ENCODE results near the gene SEC11A.

Gene SEC11A

GRCh38 chr15:84666373-84666772 lies 49.6 kb downstream of the SEC11A start:
- H3K9me3 Mint-ChIP-seq, result no peaks in the 10 kb centered on the region
- no peaks in the 10 kb centered on the region for H3K4me1 Mint-ChIP-seq
- H3K36me3 Mint-ChIP-seq (ENCODE audit: low read depth), result peaks cover 59% of the 10 kb centered on the region
- peak overlapping the region; percentile 81 for H3K27ac Mint-ChIP-seq
- no peak overlapping the region for H3K4me3 Mint-ChIP-seq
- H3K27me3 Mint-ChIP-seq (ENCODE audit: low read depth, poor library complexity), result no peaks in the 10 kb centered on the region
- no peak for DNase-seq
- TF ChIP-seq CTCF (IDR thresholded peaks at IDR 0.05), result no peak

GRCh38 chr15:84661001-84661400 lies 54.9 kb downstream of the SEC11A start:
- no peak for DNase-seq
- Mint-ChIP-seq H3K9me3 (no peaks in the 10 kb centered on the region), H3K4me1 (peaks cover 30% of the 10 kb centered on the region), H3K27ac (peak overlapping the region; percentile 34), H3K27me3 (ENCODE audit: low read depth, poor library complexity) (peaks cover 19% of the 10 kb centered on the region), H3K4me3 (no peak overlapping the region), H3K36me3 (ENCODE audit: low read depth) (peaks cover 27% of the 10 kb centered on the region)
- no peak for TF ChIP-seq CTCF (IDR thresholded peaks at IDR 0.05)

- no peak for TF ChIP-seq CTCF (IDR thresholded peaks at IDR 0.05)
- H3K27me3 Mint-ChIP-seq (ENCODE audit: low read depth, poor library complexity), result peaks cover 23% of the 10 kb centered on the region
- H3K4me3 Mint-ChIP-seq, result peak overlapping the region; percentile 53
- DNase-seq, result no peak
- H3K9me3 Mint-ChIP-seq, result no peaks in the 10 kb centered on the region
- H3K4me1 Mint-ChIP-seq, result peaks cover 30% of the 10 kb centered on the region
- peak overlapping the region; percentile 34 for H3K27ac Mint-ChIP-seq
- peaks cover 18% of the 10 kb centered on the region for H3K36me3 Mint-ChIP-seq (ENCODE audit: low read depth)
These were observed 55.8 kb downstream of the SEC11A start for GRCh38 chr15:84659904-84660781.

- Mint-ChIP-seq H3K4me3 (peak overlapping the region; percentile 72), H3K36me3 (ENCODE audit: low read depth) (peaks cover 6% of the 10 kb centered on the region), H3K27me3 (ENCODE audit: low read depth, poor library complexity) (peaks cover 23% of the 10 kb centered on the region), H3K4me1 (peaks cover 34% of the 10 kb centered on the region), H3K27ac (no peak overlapping the region), H3K9me3 (no peaks in the 10 kb centered on the region)
- no peak for TF ChIP-seq CTCF (IDR thresholded peaks at IDR 0.05)
- no peak for DNase-seq
These were observed 57.0 kb downstream of the SEC11A start for GRCh38 chr15:84658788-84659411.

- H3K27ac Mint-ChIP-seq, result peak within 1 kb of the TSS; percentile 29
- TF ChIP-seq CTCF (IDR thresholded peaks at IDR 0.05), result peak; percentile 46
- H3K36me3 Mint-ChIP-seq (ENCODE audit: low read depth), result peaks cover 5% of the 10 kb centered on the region
- DNase-seq, result peak; percentile 87
- peak within 1 kb of the TSS; percentile 84 for H3K4me3 Mint-ChIP-seq
- peaks cover 23% of the 10 kb centered on the region for H3K27me3 Mint-ChIP-seq (ENCODE audit: low read depth, poor library complexity)
- peaks cover 41% of the 10 kb centered on the region for H3K4me1 Mint-ChIP-seq
- H3K9me3 Mint-ChIP-seq, result no peaks in the 10 kb centered on the region
These were observed 57.7 kb downstream of the SEC11A start, which contains the start of gene NMB for GRCh38 chr15:84658080-84658787. Gene NMB, minus strand, starts transcription at chr15:84658199. Its CDS starts 47 bp downstream, at chr15:84658152.

All from nephron progenitor cell (in vitro differentiated cells).